NCI-H1092 (cell line): Measurements from ENCODE around the gene ZSCAN5C.
A peak's percentile ranks its signal among the peaks of the same experiment; 100 is the strongest.
"Not testable (repeated sequence)": the region's sequence is repeated elsewhere in the genome, so short reads cannot be mapped to it uniquely, and the experiment has no call there.

ENCODE experiments used
- DNase-seq: peaks from one replicate; lab custom pipeline; 2025; lab: John Stamatoyannopoulos, UW

Gene ZSCAN5C

GRCh38 chr19:56191711-56192110, 10.4 kb upstream of the ZSCAN5C start:
- DNase-seq, result no peak

DNA sequence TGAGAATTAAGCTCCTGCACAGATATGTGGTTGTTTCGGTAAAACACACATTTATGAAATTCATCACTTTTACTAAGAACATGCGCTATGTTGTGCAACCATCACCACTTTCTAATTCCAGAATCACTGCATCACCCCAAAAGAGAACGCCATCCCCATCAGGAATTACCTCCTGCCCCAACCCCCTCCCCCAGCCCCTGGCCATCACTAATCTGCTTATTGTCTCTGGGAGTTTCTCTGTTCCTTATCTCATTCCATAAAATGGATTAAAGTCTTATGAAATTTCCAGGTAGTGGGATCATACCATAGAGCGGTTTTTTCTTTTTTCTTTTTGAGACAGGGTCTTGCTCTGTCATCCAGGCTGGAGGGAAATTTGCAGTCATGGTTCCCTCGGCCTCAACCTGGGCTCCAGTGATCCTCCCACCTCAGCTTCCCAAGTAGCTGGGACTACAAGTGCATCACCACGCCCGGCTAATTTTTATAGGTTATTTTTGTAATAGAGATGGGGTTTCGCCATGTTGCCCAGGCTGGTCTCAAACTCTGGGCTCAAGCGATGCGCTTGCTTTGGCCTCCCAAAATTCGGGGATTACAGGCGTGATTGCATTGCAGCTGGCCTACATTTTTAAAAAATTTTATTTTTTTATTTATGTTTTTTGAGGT, 8.0 kb upstream of the ZSCAN5C start:
- no peak for DNase-seq

- not testable (repeated sequence) for DNase-seq
Observed at GRCh38 chr19:56197646-56198045, 4.4 kb upstream of the ZSCAN5C start, which contains the start of gene ZSCAN5B. ZSCAN5B (minus strand) TSS chr19:56197783; CDS start chr19:56193052, 4,731 bp downstream.

DNA sequence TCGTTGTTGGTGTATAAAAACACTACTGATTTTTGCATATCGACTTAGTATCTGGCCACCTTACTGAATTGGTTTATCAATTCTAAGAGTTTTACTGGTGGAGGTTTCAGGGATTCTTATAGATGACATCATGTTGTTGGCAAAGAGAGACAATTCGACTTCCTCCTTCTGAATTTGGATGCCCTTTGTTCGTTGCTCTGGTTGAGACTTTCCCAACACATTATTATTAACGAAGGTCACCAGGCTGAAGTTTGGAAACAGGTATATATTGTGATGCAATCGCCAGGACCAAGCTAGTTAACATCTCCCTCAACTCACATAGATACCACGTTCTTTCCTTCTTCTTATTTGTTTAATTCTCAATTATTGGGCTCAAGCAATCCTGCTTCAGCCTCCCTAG, 2.4 kb upstream of the ZSCAN5C start:
- no peak for DNase-seq

DNA sequence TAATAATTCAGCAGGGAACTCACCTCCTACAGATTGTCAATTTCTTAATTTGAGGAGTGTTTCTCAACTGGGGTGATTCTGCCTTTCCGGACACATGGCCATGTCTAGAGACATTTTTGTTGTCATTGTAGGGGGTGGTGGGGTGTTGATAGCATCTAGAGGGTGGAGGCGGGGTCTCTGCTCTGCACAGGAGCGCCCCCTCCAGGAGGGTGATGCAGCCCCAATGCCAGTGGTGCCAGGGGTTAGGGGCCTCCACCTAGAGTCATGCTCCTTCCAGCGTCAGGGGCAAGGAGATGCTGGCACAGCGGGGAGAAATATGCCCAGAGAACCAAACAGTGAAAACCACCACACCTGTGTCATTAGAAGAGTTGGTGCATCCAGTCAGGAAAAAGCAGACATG, 5.5 kb downstream of the ZSCAN5C start:
- not testable (repeated sequence) for DNase-seq

DNA sequence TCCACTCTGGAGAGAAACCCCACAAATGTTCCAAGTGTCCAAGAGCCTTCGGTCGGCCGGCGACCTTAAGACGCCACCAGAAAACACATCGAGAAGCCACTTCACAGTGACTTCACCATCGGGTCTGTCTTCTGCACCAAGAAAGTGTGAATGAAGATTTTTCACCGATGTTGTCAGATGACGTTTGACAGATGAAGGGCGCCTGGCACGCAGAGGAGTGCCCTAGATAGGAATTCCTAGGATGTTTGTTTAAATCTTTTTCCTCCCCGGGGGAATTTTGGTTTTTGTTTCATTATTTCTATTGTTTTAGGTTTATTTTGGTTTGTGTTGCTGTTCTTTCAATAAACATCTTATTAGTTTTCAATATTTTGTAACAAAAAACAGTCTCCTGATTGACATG, 7.0 kb downstream of the ZSCAN5C start:
- DNase-seq, result no peak

DNA sequence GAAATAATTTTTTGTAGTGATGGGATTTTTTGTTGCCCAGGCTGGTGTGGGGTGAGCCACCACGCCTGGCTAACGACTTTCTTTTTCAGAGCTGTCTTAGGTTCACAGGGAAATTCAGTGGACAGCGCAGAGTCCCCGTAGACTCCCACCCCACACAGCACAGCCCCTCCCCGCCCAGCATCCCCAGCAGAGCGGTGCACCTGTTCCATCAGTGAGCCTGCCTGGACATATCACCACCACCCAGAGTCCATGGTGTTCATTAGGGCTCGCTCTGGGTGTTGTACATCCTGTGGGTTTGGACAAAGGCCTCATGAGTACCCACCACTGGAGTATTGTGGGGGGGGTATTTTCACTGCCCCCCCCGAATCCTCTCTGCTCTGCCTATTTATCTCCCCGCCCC, 8.0 kb downstream of the ZSCAN5C start:
- DNase-seq, result not testable (repeated sequence)

GRCh38 chr19:56211718-56212117, 9.6 kb downstream of the ZSCAN5C start:
- DNase-seq, result no peak

- no peak for DNase-seq
Observed at GRCh38 chr19:56217039-56217949, 15.2 kb downstream of the ZSCAN5C start.

- DNase-seq, result no peak
Observed at GRCh38 chr19:56218961-56219360, 16.9 kb downstream of the ZSCAN5C start.

- not testable (repeated sequence) for DNase-seq
Observed at GRCh38 chr19:56221442-56221841, 19.4 kb downstream of the ZSCAN5C start.

- DNase-seq, result no peak
Observed at GRCh38 chr19:56221851-56222250, 19.8 kb downstream of the ZSCAN5C start.

DNA sequence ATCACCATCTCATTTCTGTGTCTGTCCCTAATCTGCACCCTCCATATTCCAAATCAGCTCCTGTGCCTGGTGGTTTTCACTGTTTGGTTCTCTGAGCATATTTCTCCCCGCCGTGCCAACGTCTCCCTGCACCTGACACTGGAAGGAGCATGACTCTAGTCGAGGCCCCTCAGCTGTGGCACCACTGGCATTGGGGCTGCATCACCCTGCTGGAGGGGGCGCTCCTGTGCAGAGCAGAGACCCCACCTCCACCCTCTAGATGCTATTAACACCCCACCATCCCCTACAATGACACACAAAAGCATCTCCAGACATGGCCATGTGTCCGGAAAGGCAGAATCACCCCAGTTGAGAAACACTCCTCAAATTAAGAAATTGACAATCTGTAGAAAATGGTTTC, 20.8 kb downstream of the ZSCAN5C start:
- DNase-seq, result no peak

DNA sequence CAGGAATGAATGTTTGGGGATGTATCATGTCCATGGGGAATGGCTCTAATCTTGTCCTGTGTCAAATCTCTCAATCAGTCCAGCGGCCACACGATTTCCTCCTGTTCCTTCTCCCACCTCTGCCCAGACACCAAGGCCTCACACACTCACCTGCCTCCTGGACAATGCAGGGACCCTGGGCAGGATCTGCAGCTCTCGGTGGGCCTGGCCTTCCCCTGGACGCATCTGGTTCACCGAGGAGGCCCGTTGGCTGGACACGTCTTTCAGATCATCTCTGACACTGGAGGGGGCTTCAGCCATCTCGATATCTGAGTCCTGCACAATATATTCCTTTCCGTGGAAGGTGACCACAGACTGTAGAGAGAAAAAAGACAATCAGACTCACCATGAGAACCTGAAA, 21.4 kb downstream of the ZSCAN5C start:
- no peak for DNase-seq

GRCh38 chr19:56245121-56245740, 43.2 kb downstream of the ZSCAN5C start:
- no peak for DNase-seq

GRCh38 chr19:56245764-56246163, 43.7 kb downstream of the ZSCAN5C start:
- not testable (repeated sequence) for DNase-seq

GRCh38 chr19:56248736-56249338, 46.8 kb downstream of the ZSCAN5C start:
- not testable (repeated sequence) for DNase-seq

DNA sequence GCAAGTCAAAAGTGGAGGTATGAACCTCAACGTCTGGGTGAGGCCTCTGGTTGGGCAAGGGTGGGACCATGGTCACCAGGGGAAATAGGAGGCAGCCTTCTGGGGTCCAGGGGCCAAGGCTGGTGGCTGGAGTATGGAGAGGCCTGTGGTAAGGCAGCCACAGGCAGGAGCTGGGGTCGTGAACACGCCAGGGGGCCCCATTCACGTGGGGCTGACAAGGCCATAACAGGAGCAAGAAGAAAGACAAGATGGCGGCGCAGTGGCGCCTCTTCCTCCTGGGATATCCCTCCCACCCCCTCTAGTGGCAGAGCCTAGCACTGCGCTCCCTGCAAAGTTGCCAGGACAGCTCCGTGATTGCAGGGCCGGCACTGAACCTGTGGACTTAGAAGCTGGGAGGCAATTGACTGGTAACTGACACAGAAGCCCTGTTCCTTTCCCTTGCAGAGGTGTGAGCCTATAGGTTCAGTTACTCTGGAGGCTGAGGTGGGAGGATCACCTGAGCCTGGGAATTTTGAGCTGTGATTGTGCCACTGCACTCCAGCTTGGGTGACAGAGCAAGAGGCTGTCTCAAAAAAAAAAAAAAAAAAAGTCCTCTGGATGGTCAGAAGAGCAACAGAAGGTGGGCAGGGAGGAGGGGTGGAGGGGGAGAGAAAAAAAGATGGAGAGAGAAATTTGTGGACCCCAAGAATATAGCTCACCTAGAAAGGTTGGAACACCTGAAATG, 50.8 kb downstream of the ZSCAN5C start:
- peak; percentile 11 for DNase-seq

DNA sequence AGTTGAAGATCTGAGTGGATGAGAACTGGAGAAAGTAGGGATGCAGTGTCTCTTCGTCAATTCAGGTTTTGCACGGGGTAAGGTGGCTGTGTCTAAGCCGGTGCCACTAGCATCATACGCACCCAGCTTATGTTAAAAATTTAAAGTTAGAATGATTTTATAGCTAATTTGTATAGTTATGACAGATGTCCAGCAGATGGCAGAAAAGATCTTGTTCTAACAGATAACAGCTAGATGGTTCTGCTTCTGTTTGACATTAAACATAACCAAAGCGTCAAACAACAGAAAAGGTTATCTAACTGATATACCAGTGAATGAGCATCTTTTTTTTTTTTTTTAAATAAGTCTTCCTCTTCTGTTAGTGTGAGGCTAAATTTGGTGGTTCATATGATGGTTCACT, 51.7 kb downstream of the ZSCAN5C start:
- DNase-seq, result peak; percentile 32

- no peak for DNase-seq
Observed at GRCh38 chr19:56258272-56258671, 56.2 kb downstream of the ZSCAN5C start.
